Left ventricle myocardium inferior (tissue), 1 donor: ENCODE measurements around the gene THOC5. TPM values are rescaled to one million over a fixed set of nuclear protein-coding genes. Genes with fewer than 3 reads are reported as not detected.
"Not testable (repeated sequence)": the region's sequence is repeated elsewhere in the genome, so short reads cannot be mapped to it uniquely, and the experiment has no call there.

Experiments used
- DNase-seq: peaks from one replicate; pipeline ENCODE4 v3.0.0-alpha.2; 2020
- H3K27ac ChIP-seq: fragments of 200-600 bp; replicated peaks from 2 replicates; pipeline ENCODE4 v1.8.0; 2021
- H3K27me3 ChIP-seq: fragments of 200-600 bp; 2 replicates; pipeline ENCODE4 v1.8.0; 2021; ENCODE audit warnings: low read depth
- H3K36me3 ChIP-seq: fragments of 200-600 bp; 2 replicates; pipeline ENCODE4 v1.8.0; 2021
- H3K4me1 ChIP-seq: fragments of 200-600 bp; 2 replicates; pipeline ENCODE4 v1.8.0; 2021
- H3K4me3 ChIP-seq: fragments of 200-600 bp; 2 replicates; pipeline ENCODE4 v1.8.0; 2021; ENCODE audit warnings: mild to moderate bottlenecking, moderate library complexity
- H3K9me3 ChIP-seq: fragments of 200-600 bp; replicated peaks from 2 replicates; pipeline ENCODE4 v1.8.0; 2021
- intact Hi-C: fragments of 100-400 bp; cut with micrococcal nuclease; formaldehyde crosslinking; loops from one replicate; pipeline ENCODE4 v1.11.0; 2022
- long read RNA-seq: library from polyadenylated mRNA; unstranded; transcript quantifications from one replicate; pipeline ENCODE4 v2.0.0, GENCODE V29; 2021
- total RNA-seq: library from RNA; stranded (reverse); fragmentation: NEBNext Ultra II Directional; extraction: Animal tissue kit (Norgen Biotek cat#: 25700); gene quantifications from one replicate; pipeline ENCODE4 v1.2.1, GENCODE V29; 2021
- TF ChIP-seq, protein P1 (sequence below): fragments of 200-600 bp; IDR thresholded peaks from 2 replicates; pipeline ENCODE4 v1.8.0; 2021; ENCODE audit warnings: antibody characterized with exemption, mild to moderate bottlenecking, borderline replicate concordance
- donor health status: DM: no; HTN: yes; CAD: no; lungs with severe emphysema.

Gene THOC5
- 39.3 TPM for total RNA-seq
- long read RNA-seq, full-length matches to known transcripts, result 5 of 50 reads
- long read RNA-seq, partial matches to known transcripts, result 4 of 50 reads
- long read RNA-seq, other reads (novel, unspliced or antisense), result 41 of 50 reads

DNA sequence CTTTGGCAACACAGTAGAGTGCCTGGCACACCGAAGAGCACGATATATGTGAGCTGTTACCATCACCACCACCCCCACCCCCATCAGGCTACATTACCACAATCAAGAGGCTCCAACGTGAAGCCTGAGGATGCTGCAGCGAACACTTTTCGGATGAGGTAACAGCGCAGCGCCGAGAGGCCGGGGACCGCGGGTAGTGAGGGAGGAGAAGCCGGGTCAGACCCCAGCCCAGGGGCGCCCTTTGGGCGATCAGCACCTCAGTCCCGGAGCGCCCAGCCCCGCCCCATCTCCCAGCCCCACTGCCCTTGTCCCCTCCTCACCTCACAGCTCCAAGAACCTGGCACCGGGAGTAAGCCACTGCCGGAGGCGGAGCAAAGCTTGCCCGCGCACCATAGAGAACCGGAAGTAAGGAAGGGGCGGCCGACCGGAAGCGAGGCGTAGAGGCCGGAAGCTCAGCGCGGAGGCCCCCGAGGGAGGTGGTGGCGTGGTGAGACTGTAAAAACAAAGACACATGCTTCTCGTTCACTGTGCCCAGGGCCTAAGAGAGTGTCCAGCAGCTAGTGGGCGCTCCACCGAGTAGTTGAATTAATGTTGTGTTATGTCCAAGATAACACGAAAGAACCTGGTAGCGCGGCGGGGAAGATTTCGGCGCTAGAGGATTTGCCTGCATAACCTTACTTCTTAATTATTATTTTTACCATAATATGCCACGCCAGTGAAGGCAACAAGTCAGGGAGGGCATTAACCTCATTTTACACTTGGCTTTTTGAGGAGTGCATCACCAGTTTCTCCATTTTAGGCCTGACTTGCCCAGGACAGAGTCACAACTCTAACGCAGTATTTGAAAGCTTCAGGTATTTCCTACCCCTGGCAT, at the start of gene THOC5:
THOC5 (minus strand) TSS at position 407 of the 874 bp plus-strand sequence. CDS start 4,610 bp downstream, outside the sequence.
- DNase-seq, result peak; percentile 95
- TF ChIP-seq, protein P1, sequence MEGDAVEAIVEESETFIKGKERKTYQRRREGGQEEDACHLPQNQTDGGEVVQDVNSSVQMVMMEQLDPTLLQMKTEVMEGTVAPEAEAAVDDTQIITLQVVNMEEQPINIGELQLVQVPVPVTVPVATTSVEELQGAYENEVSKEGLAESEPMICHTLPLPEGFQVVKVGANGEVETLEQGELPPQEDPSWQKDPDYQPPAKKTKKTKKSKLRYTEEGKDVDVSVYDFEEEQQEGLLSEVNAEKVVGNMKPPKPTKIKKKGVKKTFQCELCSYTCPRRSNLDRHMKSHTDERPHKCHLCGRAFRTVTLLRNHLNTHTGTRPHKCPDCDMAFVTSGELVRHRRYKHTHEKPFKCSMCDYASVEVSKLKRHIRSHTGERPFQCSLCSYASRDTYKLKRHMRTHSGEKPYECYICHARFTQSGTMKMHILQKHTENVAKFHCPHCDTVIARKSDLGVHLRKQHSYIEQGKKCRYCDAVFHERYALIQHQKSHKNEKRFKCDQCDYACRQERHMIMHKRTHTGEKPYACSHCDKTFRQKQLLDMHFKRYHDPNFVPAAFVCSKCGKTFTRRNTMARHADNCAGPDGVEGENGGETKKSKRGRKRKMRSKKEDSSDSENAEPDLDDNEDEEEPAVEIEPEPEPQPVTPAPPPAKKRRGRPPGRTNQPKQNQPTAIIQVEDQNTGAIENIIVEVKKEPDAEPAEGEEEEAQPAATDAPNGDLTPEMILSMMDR, result peak; percentile 79
- peaks cover 28% of the 10 kb centered on the region for H3K36me3 ChIP-seq
- H3K27me3 ChIP-seq, result no peaks in the 10 kb centered on the region
- H3K4me1 ChIP-seq, result peaks cover 24% of the 10 kb centered on the region
- peak within 1 kb of the TSS; percentile 84 for H3K4me3 ChIP-seq
- intact Hi-C loops, result no loop called here
- no peaks in the 10 kb centered on the region for H3K9me3 ChIP-seq
- H3K27ac ChIP-seq, result peak within 1 kb of the TSS; percentile 82

DNA sequence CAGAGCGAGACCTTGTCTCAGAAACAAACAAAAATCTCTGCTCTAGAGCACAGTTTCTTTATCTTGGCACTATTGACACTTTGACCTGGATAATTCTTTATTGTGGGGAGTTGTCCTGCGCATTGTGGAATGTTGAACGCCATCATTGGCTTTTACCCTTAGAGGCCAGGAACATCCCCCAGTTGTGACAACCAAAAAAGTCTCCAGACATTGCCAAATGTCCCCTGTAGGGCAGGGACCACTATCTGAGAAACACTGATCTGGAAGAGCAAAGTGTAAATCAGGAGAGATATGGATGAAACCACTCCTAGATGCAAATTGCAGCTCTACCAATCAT, 45.1 kb upstream of the THOC5 start:
- intact Hi-C loops, result no loop called here
- no peaks in the 10 kb centered on the region for H3K36me3 ChIP-seq
- H3K9me3 ChIP-seq, result no peaks in the 10 kb centered on the region
- H3K4me1 ChIP-seq, result peaks cover 2% of the 10 kb centered on the region
- no peak overlapping the region for H3K27ac ChIP-seq
- TF ChIP-seq, protein P1, result no peak
- no peak for DNase-seq
- no peaks in the 10 kb centered on the region for H3K27me3 ChIP-seq
- H3K4me3 ChIP-seq, result no peak overlapping the region

DNA sequence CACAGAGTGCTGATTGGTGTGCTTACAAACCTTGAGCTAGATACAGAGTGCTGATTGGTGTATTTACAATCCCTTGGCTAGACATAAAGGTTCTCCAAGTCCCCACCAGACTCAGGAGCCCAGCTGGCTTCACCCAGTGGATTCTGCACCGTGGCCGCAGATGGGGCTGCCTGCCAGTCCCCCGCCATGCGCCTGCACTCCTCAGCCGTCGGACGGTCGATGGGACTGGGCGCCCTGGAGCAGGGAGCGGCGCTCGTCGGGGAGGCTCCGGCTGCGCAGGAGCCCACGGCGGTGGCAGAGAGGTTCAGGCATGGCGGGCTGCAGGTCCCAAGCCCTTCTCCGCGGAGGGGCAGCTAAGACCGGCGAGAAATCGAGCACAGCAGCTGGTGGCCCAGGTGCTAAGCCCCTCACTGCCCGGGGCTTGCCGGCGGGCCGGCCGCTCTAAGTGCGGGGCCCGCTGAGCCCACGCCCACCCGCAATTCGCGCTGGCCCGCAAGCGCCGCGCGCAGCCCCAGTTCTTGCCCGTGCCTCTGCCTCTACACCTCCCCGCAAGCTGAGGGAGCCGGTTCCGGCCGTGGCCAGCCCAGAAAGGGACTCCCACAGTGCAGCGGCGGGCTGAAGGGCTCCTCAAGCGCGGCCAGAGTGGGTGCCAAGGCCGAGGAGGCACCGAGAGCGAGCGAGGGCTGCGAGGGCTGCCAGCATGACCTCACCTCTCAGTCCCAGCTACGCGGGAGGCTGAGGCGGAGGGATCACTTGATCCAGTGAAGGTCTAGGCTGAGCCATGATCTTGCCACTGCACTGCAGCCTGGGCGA, 44.5 kb upstream of the THOC5 start:
- H3K36me3 ChIP-seq, H3K4me3 ChIP-seq, H3K27me3 ChIP-seq, H3K27ac ChIP-seq, H3K4me1 ChIP-seq, DNase-seq, H3K9me3 ChIP-seq, intact Hi-C loops: not testable (repeated sequence)

DNA sequence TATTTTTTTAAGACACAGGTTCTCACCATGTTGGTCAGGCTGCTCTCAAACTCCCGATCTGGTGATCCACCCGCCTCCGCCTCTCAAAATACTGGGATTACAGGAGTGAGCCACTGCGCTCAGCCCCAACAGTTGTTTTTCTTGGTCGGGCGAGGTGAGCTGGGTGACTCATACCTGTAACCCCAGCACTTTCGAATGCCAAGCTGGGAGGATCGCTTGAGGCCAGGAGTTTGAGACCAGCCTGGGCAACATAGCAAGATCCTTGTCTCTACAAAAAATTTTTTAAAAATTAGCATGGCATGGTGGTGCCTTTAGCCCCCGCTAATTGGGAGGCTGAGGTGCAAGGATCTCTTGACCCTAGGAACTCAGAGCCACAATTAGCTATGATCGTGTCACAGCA, 42.9 kb upstream of the THOC5 start:
- Histone ChIP-seq H3K9me3 (no peaks in the 10 kb centered on the region), H3K27ac (no peak overlapping the region), H3K36me3 (no peaks in the 10 kb centered on the region), H3K27me3 (no peaks in the 10 kb centered on the region), H3K4me1 (no peaks in the 10 kb centered on the region), H3K4me3 (no peak overlapping the region)
- DNase-seq, result no peak
- intact Hi-C loops, result no loop called here
- TF ChIP-seq, protein P1, result no peak

DNA sequence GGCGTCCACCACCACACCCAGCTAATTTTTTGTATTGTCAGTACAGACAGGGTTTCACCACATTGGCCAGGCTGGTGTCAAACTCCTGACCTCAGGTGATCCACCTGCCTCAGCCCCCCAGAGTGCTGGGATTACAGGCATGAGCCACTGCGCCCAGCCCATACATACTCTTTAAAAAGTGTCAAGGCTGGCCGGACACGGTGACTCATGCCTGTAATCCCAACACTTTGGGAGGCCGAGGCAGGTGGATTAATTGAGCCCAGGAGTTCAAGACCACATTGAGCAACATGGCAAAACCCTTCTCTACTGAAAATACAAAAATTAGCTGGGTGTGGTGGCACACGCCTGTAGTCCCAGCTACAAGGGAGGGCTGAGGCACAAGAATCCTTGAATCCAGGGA, 40.9 kb upstream of the THOC5 start:
- H3K4me3 ChIP-seq, H3K4me1 ChIP-seq, H3K27me3 ChIP-seq, intact Hi-C loops, H3K36me3 ChIP-seq, DNase-seq, H3K27ac ChIP-seq, H3K9me3 ChIP-seq: not testable (repeated sequence)

DNA sequence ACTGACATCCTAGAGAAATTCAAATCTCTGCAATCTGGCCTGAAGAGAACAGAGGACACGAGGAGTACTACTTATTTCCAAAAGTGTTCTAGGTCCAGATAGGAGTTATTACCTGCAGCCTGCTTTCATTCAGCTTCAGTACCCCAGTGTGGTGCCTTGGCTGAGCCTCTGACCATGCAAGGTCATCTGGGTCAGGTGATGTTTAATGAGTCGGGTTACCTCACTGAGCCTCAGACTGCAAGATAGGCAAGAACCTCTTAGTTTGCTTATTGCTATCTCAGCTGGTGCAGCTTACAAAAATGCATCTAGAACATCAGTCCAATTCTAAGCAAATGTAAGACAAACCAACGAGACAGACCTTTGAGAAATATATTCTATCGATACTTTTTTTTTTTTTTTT, 40.4 kb upstream of the THOC5 start:
- no peak overlapping the region for H3K27ac ChIP-seq
- no peaks in the 10 kb centered on the region for H3K36me3 ChIP-seq
- DNase-seq, result no peak
- intact Hi-C loops, result no loop called here
- H3K4me3 ChIP-seq, result no peak overlapping the region
- H3K9me3 ChIP-seq, result no peaks in the 10 kb centered on the region
- no peaks in the 10 kb centered on the region for H3K4me1 ChIP-seq
- TF ChIP-seq, protein P1, result no peak
- H3K27me3 ChIP-seq, result no peaks in the 10 kb centered on the region
